ENCODE measurements around the gene ABHD18.

The ABHD18 gene

GRCh38 chr4:128068918-128069317 lies 103.7 kb downstream of the ABHD18 start:
- DNase-seq (ENCODE audit: low spot score), result peak; percentile 31

GRCh38 chr4:128076464-128076863 lies 111.3 kb downstream of the ABHD18 start:
- no peak for DNase-seq (ENCODE audit: low spot score)
